Cardiac muscle cell (in vitro differentiated cells and primary cell): Measurements from ENCODE around the gene LOC101059915.
A peak's percentile ranks its signal among the peaks of the same experiment; 100 is the strongest.

ENCODE experiments used
- DNase-seq, 2 donors: peaks; one replicate each; pipeline versions ENCODE4 v3.0.0 to v3.0.0-alpha.2; 2010 to 2017; ENCODE audit warnings: low read depth in 1 of 2, low spot score in 1 of 2
- H3K27ac ChIP-seq: fragments of 200-600 bp; sonication (generic); 2 replicates; pipeline ENCODE4 v1.5.1; 2016
- H3K27me3 ChIP-seq: fragments of 200-600 bp; sonication (generic); 2 replicates; pipeline ENCODE4 v1.6.0; 2016; ENCODE audit warnings: control low read depth
- H3K36me3 ChIP-seq: fragments of 200-600 bp; sonication (generic); 2 replicates; pipeline ENCODE4 v1.5.1; 2016; ENCODE audit warnings: control low read depth
- H3K4me1 ChIP-seq: fragments of 200-600 bp; sonication (generic); 2 replicates; pipeline ENCODE4 v1.8.1; 2017; ENCODE audit warnings: low read depth, mild to moderate bottlenecking, mixed run types
- H3K4me3 ChIP-seq: fragments of 200-600 bp; sonication (generic); 2 replicates; pipeline ENCODE4 v1.5.1; 2016; ENCODE audit warnings: mild to moderate bottlenecking
- H3K9me3 ChIP-seq: fragments of 200-600 bp; sonication (generic); 2 replicates; pipeline ENCODE4 v1.5.1; 2017; ENCODE audit warnings: low read depth, mild to moderate bottlenecking, control low read depth
- CTCF ChIP-seq: IDR thresholded peaks from 2 replicates; pipeline ENCODE4 v1.5.1; 2012; ENCODE audit warnings: low read depth, mild to moderate bottlenecking, low read length

Gene LOC101059915

GRCh38 chrX:71667328-71668247 is at the start of gene LOC101059915:
TSS of gene LOC101059915 (plus strand) at chrX:71667546.
- Histone ChIP-seq H3K9me3 (no peaks in the 10 kb centered on the region), H3K36me3 (no peaks in the 10 kb centered on the region), H3K27me3 (no peaks in the 10 kb centered on the region), H3K27ac (no peak within 1 kb of the TSS), H3K4me1 (no peaks in the 10 kb centered on the region), H3K4me3 (no peak within 1 kb of the TSS)
- DNase-seq, result no peak
- TF ChIP-seq CTCF, result no peak

DNA sequence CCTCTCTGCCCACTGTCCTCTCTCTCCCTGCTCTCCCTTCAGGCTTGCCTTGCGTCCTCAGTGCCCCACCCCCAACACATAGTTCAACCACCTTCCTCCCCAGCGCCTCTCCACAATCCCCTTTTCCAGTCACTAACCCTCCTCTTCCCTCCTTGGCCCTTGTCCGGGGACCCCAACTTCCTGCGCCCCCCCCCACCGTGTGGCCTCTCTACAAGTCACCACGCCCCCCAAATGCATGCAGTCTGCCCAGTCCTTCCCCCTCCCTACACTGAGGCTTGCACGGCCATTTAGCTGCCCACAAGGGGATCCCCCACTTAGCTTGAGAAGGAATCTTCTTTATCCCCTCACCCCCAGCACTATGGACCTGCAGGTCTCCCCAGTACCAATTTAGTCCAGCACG is 49.6 kb upstream of the LOC101059915 start:
- no peak for DNase-seq
- H3K36me3 ChIP-seq, result no peaks in the 10 kb centered on the region
- H3K27me3 ChIP-seq, result no peaks in the 10 kb centered on the region
- no peak overlapping the region for H3K27ac ChIP-seq
- TF ChIP-seq CTCF, result no peak
- no peak overlapping the region for H3K4me3 ChIP-seq
- H3K9me3 ChIP-seq, result no peaks in the 10 kb centered on the region
- H3K4me1 ChIP-seq, result no peaks in the 10 kb centered on the region

- TF ChIP-seq CTCF, result no peak
- no peaks in the 10 kb centered on the region for H3K36me3 ChIP-seq
- no peaks in the 10 kb centered on the region for H3K4me1 ChIP-seq
- no peak within 1 kb of the TSS for H3K4me3 ChIP-seq
- H3K27me3 ChIP-seq, result no peaks in the 10 kb centered on the region
- no peak within 1 kb of the TSS for H3K27ac ChIP-seq
- H3K9me3 ChIP-seq, result no peaks in the 10 kb centered on the region
- DNase-seq, result peak in 1 of 2 donors; percentile 39
Measured at GRCh38 chrX:71618303-71618721, 49.0 kb upstream of the LOC101059915 start, which contains the start of gene CXCR3. TSS of gene CXCR3 (minus strand) at chrX:71618511. CDS start at chrX:71618449, 62 bp downstream.

DNA sequence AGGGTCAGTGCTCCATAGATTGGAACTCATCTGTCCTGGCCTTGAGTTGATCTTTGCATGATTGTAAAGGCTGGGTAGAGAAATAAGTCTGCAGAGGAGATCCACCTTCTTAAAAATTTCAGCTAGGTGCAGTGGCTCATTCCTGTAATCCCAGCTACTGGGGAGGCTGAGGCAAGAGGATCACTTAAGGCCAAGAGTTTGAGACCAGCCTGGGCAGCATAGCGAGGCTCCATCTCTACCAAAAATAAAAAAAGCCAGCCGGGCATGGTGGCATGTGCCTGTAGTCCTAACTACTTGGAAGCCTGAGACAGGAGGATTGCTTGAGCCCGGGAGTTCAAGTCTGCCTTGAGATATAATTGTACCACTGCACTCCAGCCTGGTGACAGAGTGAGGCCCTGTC is 48.6 kb upstream of the LOC101059915 start:
- Histone ChIP-seq H3K4me1 (no peaks in the 10 kb centered on the region), H3K27ac (no peak overlapping the region)
- DNase-seq, result no peak

DNA sequence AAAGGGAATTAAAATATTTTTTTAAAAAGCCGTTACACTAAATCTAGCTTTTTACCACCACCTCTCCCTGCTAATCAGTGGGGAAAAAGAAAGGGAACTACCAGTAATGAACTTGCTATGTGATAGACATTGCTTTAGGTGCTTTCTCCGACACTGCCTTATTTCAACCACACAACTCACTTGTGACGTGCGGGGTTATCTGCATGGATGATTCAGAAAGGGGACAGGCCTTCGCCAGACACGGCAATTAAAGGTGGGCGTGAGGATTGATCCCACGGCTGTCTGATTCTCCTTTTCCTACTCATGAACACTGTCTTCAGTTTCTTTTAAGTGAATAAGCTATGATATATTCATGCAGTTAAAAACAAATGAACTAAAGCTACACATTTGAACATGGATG is 48.2 kb upstream of the LOC101059915 start:
- TF ChIP-seq CTCF, result no peak
- H3K9me3 ChIP-seq, result no peaks in the 10 kb centered on the region
- H3K4me3 ChIP-seq, result no peak overlapping the region
- no peaks in the 10 kb centered on the region for H3K4me1 ChIP-seq
- no peaks in the 10 kb centered on the region for H3K27me3 ChIP-seq
- H3K36me3 ChIP-seq, result no peaks in the 10 kb centered on the region
- H3K27ac ChIP-seq, result no peak overlapping the region
- DNase-seq, result no peak

More for the DNA sequence above, 48.6 kb upstream of the LOC101059915 start:
- H3K9me3 ChIP-seq, result no peaks in the 10 kb centered on the region
- no peaks in the 10 kb centered on the region for H3K27me3 ChIP-seq
- H3K4me3 ChIP-seq, result no peak overlapping the region
- no peak for TF ChIP-seq CTCF
- no peaks in the 10 kb centered on the region for H3K36me3 ChIP-seq
